ENCODE data around the gene ITGA6.

Gene ITGA6

GRCh38 chr2:172412984-172413492, 14.3 kb upstream of the ITGA6 start:
- H3K27me3 ChIP-seq (replicated peaks), result no peaks in the 10 kb centered on the region
- no peak for DNase-seq
- in situ Hi-C loops (cut with HindIII; ENCODE audit: low pct_ligation_motif_present, low sequenced_read_pairs), result no loop called here
- H3K27ac ChIP-seq, result no peak overlapping the region
- TF ChIP-seq, protein P1, sequence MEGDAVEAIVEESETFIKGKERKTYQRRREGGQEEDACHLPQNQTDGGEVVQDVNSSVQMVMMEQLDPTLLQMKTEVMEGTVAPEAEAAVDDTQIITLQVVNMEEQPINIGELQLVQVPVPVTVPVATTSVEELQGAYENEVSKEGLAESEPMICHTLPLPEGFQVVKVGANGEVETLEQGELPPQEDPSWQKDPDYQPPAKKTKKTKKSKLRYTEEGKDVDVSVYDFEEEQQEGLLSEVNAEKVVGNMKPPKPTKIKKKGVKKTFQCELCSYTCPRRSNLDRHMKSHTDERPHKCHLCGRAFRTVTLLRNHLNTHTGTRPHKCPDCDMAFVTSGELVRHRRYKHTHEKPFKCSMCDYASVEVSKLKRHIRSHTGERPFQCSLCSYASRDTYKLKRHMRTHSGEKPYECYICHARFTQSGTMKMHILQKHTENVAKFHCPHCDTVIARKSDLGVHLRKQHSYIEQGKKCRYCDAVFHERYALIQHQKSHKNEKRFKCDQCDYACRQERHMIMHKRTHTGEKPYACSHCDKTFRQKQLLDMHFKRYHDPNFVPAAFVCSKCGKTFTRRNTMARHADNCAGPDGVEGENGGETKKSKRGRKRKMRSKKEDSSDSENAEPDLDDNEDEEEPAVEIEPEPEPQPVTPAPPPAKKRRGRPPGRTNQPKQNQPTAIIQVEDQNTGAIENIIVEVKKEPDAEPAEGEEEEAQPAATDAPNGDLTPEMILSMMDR (IDR thresholded peaks at IDR 0.05; ENCODE audit: low read depth, low read length, missing control alignments), result no peak
- H3K36me3 ChIP-seq (replicated peaks), result no peaks in the 10 kb centered on the region
- H3K4me3 ChIP-seq (ENCODE audit: low read depth, low read length), result no peak overlapping the region

DNA sequence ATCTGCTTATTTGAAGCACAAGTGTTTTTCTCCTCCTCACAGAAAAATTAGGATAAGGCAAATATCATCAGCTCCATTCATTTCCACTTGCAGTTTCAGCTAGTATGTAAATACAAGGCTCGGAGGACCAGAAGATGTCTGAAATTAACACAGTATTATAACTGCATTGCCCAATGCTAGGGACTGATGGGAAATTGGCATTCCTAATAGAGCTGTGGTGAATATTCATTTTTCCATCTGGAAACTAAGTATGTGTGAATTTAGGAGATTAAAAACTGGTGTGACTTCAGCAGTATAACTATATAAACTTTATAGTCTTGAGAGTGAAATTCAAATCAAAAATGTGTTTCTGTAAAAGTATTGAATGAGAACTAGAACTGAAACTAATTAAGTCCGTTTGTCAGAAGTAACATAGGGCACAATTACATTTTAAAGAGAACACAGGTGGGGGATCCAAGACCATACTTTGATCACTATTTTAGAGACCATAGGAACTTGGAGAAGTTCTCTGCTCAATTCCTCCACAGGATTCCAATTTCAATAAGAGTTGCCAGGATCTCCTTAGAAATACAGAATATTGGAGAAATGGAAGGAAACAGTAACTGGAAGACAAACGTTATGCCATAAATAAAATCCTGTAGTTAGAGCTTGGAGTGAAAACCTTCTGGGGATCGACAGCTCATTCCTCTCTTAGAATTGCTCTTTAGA, 12.1 kb upstream of the ITGA6 start:
- TF ChIP-seq, protein P1 (IDR thresholded peaks at IDR 0.05; ENCODE audit: low read depth, low read length, missing control alignments), result no peak
- DNase-seq, result no peak
- in situ Hi-C loops (cut with HindIII; ENCODE audit: low pct_ligation_motif_present, low sequenced_read_pairs), result no loop called here
- Histone ChIP-seq H3K36me3 (replicated peaks) (no peaks in the 10 kb centered on the region), H3K27ac (no peak overlapping the region), H3K27me3 (replicated peaks) (no peaks in the 10 kb centered on the region), H3K4me3 (ENCODE audit: low read depth, low read length) (no peak overlapping the region)

DNA sequence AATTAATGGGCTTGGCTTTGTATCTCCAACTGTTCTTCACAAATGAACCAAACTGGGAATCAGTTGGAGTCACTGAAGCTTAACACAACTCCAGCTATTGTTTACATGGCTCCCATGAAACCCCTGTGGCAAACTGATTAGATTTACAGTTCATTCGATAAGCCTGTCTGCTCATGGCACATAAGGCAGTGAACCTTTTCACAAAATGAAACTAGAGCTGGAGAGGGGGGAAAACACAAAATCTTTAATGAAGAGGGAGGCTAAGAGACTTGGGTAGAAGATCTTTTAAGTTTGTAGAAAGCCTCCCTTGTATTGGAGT, 11.6 kb upstream of the ITGA6 start:
- H3K36me3 ChIP-seq (replicated peaks), result no peaks in the 10 kb centered on the region
- H3K27me3 ChIP-seq (replicated peaks), result no peaks in the 10 kb centered on the region
- no peak for DNase-seq
- no peak overlapping the region for H3K4me3 ChIP-seq (ENCODE audit: low read depth, low read length)
- no peak overlapping the region for H3K27ac ChIP-seq
- TF ChIP-seq, protein P1 (IDR thresholded peaks at IDR 0.05; ENCODE audit: low read depth, low read length, missing control alignments), result no peak
- in situ Hi-C loops (cut with HindIII; ENCODE audit: low pct_ligation_motif_present, low sequenced_read_pairs), result no loop called here

GRCh38 chr2:172416447-172417058, 10.8 kb upstream of the ITGA6 start:
- in situ Hi-C loops (cut with HindIII; ENCODE audit: low pct_ligation_motif_present, low sequenced_read_pairs), result no loop called here
- no peak overlapping the region for H3K27ac ChIP-seq
- no peaks in the 10 kb centered on the region for H3K36me3 ChIP-seq (replicated peaks)
- TF ChIP-seq, protein P1 (IDR thresholded peaks at IDR 0.05; ENCODE audit: low read depth, low read length, missing control alignments), result no peak
- H3K4me3 ChIP-seq (ENCODE audit: low read depth, low read length), result no peak overlapping the region
- no peak for DNase-seq
- no peaks in the 10 kb centered on the region for H3K27me3 ChIP-seq (replicated peaks)

DNA sequence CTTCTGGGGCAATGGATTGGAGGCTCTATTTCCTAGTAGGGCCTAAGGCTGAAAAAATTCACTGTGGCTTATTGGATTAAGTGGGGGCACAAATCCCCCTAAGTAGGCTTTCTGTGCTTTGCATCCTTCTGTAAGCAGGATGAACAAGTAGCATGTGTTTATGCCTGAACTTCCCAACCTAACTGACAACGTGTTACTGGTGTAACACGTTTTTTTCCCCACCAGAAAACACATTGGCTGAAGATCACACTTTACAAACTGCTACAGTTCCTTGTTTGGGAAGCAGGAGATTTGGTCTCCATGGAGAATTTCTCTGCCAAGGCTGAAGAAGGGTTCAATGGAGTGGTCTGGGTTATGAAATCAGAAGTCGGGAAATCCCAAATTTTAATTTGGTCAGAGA, 7.2 kb upstream of the ITGA6 start:
- no peaks in the 10 kb centered on the region for H3K36me3 ChIP-seq (replicated peaks)
- no peaks in the 10 kb centered on the region for H3K27me3 ChIP-seq (replicated peaks)
- no peak for DNase-seq
- TF ChIP-seq, protein P1 (IDR thresholded peaks at IDR 0.05; ENCODE audit: low read depth, low read length, missing control alignments), result no peak
- in situ Hi-C loops (cut with HindIII; ENCODE audit: low pct_ligation_motif_present, low sequenced_read_pairs), result no loop called here
- no peak overlapping the region for H3K4me3 ChIP-seq (ENCODE audit: low read depth, low read length)
- H3K27ac ChIP-seq, result no peak overlapping the region

Measured in brain microvascular endothelial cell (primary cell).